HepG2 (cell line): ENCODE measurements around the gene QPCT. TPM values are rescaled to one million over a fixed set of nuclear protein-coding genes. Genes with fewer than 3 reads are reported as not detected.

ENCODE experiments used
- GFI1 ChIP-seq: sonication (generic); formaldehyde crosslinking; IDR thresholded peaks from 2 replicates; pipeline ENCODE4 v1.5.0; 2020; ENCODE audit warnings: missing genetic modification reagents, mild to moderate bottlenecking, borderline replicate concordance
- MIER2 ChIP-seq: IDR thresholded peaks from 2 replicates; pipeline ENCODE4 v1.6.1; 2016; ENCODE audit warnings: missing biosample characterization, missing genetic modification reagents
- NR2F6 ChIP-seq, 2 experiments: IDR thresholded peaks; 2 replicates each; pipeline ENCODE4 v1.6.1; 2016; ENCODE audit warnings: antibody characterized with exemption in 1 of 2, mild to moderate bottlenecking in 1 of 2
- SRSF9 ChIP-seq: fragments of 200-400 bp; formaldehyde crosslinking; IDR thresholded peaks from 2 replicates; pipeline ENCODE4 v1.6.1; 2018; ENCODE audit warnings: borderline replicate concordance, mild to moderate bottlenecking, low read depth, low read length; ENCODE audit not compliant: insufficient read depth, poor library complexity, severe bottlenecking
- ZNF136 ChIP-seq: sonication (generic); formaldehyde crosslinking; IDR thresholded peaks from 2 replicates; pipeline ENCODE4 v1.8.1; 2022; ENCODE audit warnings: low read depth, mild to moderate bottlenecking, moderate library complexity, missing genetic modification reagents
- ZNF230 ChIP-seq: sonication (generic); formaldehyde crosslinking; IDR thresholded peaks from 2 replicates; pipeline ENCODE4 v1.4.0; 2020; ENCODE audit warnings: mild to moderate bottlenecking, missing genetic modification reagents
- ZNF562 ChIP-seq: sonication (generic); formaldehyde crosslinking; IDR thresholded peaks from 2 replicates; pipeline ENCODE4 v1.8.0; 2022; ENCODE audit warnings: missing genetic modification reagents, borderline replicate concordance
- ZNF761 ChIP-seq: sonication (generic); formaldehyde crosslinking; conservative IDR thresholded peaks from 2 replicates; pipeline ENCODE4 v1.4.0; 2020; ENCODE audit warnings: mild to moderate bottlenecking, missing genetic modification reagents
- polyA plus RNA-seq, 8 experiments: library from polyadenylated mRNA; depleted of rRNA in 3 of 8; stranded (reverse) in 7 of 8; unstranded in 1 of 8; fragments of >200 nt; fragmentation: Illumina TruSeq in 4 of 8; extraction: Trizol in 4 of 8; gene quantifications; 2 replicates each; pipeline versions ENCODE4 v1.2.1 to v1.2.3, GENCODE V29; 2011 to 2016; ENCODE audit warnings: low read depth in 4 of 8, missing spikeins in 1 of 8, mixed read lengths in 1 of 8; ENCODE audit not compliant: insufficient read depth in 1 of 8
- total RNA-seq, 5 experiments: library from RNA; depleted of rRNA; stranded (reverse); fragments of >200 nt; fragmentation: Illumina TruSeq; extraction: Trizol; gene quantifications; 2 replicates each; pipeline ENCODE4 v1.2.3, GENCODE V29; 2016; ENCODE audit warnings: low read depth in 1 of 5
- TF ChIP-seq, protein P1 (sequence below): IDR thresholded peaks from 2 replicates; pipeline ENCODE4 v1.6.1; 2016
- TF ChIP-seq, protein P2 (sequence below): sonication (generic); formaldehyde crosslinking; IDR thresholded peaks from 2 replicates; pipeline ENCODE4 v1.8.1; 2023; ENCODE audit warnings: mild to moderate bottlenecking, missing genetic modification reagents
- TF ChIP-seq, protein P3 (sequence below): sonication (generic); formaldehyde crosslinking; IDR thresholded peaks from 2 replicates; pipeline ENCODE4 v1.5.1; 2020; ENCODE audit warnings: missing genetic modification reagents, mild to moderate bottlenecking, borderline replicate concordance
- TF ChIP-seq, protein P4 (sequence below): sonication (generic); formaldehyde crosslinking; IDR thresholded peaks from 2 replicates; pipeline ENCODE4 v1.9.0; 2021; ENCODE audit warnings: mild to moderate bottlenecking, missing genetic modification reagents
- TF ChIP-seq, protein P5 (sequence below): sonication (generic); formaldehyde crosslinking; IDR thresholded peaks from 2 replicates; pipeline ENCODE4; 2020; ENCODE audit warnings: missing genetic modification reagents, mild to moderate bottlenecking, borderline replicate concordance

The QPCT gene
- total and polyA plus RNA-seq, 2 of the 13 experiments (the other 11 are each of a cell fraction or from before 2014, with no cell fraction given) = 0.77 to 1.2 TPM

DNA sequence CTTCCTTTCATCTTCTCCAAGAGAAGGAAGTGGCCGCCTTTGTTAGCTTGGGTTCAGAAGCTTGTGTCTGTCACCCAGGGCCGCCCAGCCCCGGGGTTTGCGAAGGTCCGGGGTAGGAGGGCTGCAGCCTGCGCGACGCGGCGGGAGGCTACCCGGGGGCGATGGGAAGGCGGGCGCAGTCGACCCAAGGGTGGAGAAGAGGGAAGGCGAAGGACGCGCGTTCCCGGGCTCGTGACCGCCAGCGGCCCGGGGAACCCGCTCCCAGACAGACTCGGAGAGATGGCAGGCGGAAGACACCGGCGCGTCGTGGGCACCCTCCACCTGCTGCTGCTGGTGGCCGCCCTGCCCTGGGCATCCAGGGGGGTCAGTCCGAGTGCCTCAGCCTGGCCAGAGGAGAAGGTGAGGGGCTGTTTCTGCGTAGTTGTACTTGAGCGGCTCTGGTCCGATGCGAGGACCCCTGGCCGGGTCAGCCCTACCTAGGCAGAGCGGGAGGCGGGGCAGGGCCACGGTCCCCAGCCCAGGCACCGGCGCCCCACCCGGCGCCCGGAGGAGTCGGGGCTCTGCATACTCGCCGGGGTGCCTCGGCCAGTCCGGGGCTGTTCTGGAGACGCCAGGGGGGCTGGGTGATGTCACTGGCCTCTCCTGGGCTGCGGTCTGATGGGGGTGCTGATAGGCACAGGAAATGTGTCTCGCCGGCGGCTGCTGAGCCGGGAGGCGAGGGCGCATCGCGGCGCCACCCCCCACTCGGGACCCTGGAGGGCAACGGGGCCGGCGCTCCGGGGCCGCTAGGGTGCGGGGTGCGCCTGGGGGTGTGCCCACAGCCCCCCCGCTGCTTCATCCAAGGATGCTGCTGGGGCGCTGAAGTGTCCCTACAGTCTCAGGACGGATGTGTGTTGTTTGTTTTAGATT, at the start of gene QPCT (continued):
- TF ChIP-seq ZNF136 (0 out of 2 replicates have a peak, but pooled peaks have one; percentile 41), MIER2 (CRISPR knock-in tag) (no peak), ZNF562 (CRISPR knock-in tag) (no peak), SRSF9 (no peak), ZNF230 (no peak), ZNF761 (CRISPR knock-in tag) (no peak), NR2F6 (IDR thresholded peaks at IDR 0.05) (no peak), NR2F6 (CRISPR knock-in tag; IDR thresholded peaks at IDR 0.05) (no peak), GFI1 (CRISPR knock-in tag) (no peak)
- TF ChIP-seq, protein P1, sequence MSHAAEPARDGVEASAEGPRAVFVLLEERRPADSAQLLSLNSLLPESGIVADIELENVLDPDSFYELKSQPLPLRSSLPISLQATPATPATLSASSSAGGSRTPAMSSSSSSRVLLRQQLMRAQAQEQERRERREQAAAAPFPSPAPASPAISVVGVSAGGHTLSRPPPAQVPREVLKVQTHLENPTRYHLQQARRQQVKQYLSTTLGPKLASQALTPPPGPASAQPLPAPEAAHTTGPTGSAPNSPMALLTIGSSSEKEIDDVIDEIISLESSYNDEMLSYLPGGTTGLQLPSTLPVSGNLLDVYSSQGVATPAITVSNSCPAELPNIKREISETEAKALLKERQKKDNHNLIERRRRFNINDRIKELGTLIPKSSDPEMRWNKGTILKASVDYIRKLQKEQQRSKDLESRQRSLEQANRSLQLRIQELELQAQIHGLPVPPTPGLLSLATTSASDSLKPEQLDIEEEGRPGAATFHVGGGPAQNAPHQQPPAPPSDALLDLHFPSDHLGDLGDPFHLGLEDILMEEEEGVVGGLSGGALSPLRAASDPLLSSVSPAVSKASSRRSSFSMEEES = no peak
- TF ChIP-seq, protein P2, sequence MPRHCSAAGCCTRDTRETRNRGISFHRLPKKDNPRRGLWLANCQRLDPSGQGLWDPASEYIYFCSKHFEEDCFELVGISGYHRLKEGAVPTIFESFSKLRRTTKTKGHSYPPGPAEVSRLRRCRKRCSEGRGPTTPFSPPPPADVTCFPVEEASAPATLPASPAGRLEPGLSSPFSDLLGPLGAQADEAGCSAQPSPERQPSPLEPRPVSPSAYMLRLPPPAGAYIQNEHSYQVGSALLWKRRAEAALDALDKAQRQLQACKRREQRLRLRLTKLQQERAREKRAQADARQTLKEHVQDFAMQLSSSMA (CRISPR knock-in tag) = no peak
- TF ChIP-seq, protein P3, sequence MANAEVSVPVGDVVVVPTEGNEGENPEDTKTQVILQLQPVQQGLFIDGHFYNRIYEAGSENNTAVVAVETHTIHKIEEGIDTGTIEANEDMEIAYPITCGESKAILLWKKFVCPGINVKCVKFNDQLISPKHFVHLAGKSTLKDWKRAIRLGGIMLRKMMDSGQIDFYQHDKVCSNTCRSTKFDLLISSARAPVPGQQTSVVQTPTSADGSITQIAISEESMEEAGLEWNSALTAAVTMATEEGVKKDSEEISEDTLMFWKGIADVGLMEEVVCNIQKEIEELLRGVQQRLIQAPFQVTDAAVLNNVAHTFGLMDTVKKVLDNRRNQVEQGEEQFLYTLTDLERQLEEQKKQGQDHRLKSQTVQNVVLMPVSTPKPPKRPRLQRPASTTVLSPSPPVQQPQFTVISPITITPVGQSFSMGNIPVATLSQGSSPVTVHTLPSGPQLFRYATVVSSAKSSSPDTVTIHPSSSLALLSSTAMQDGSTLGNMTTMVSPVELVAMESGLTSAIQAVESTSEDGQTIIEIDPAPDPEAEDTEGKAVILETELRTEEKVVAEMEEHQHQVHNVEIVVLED (CRISPR knock-in tag) = no peak
- TF ChIP-seq, protein P4, sequence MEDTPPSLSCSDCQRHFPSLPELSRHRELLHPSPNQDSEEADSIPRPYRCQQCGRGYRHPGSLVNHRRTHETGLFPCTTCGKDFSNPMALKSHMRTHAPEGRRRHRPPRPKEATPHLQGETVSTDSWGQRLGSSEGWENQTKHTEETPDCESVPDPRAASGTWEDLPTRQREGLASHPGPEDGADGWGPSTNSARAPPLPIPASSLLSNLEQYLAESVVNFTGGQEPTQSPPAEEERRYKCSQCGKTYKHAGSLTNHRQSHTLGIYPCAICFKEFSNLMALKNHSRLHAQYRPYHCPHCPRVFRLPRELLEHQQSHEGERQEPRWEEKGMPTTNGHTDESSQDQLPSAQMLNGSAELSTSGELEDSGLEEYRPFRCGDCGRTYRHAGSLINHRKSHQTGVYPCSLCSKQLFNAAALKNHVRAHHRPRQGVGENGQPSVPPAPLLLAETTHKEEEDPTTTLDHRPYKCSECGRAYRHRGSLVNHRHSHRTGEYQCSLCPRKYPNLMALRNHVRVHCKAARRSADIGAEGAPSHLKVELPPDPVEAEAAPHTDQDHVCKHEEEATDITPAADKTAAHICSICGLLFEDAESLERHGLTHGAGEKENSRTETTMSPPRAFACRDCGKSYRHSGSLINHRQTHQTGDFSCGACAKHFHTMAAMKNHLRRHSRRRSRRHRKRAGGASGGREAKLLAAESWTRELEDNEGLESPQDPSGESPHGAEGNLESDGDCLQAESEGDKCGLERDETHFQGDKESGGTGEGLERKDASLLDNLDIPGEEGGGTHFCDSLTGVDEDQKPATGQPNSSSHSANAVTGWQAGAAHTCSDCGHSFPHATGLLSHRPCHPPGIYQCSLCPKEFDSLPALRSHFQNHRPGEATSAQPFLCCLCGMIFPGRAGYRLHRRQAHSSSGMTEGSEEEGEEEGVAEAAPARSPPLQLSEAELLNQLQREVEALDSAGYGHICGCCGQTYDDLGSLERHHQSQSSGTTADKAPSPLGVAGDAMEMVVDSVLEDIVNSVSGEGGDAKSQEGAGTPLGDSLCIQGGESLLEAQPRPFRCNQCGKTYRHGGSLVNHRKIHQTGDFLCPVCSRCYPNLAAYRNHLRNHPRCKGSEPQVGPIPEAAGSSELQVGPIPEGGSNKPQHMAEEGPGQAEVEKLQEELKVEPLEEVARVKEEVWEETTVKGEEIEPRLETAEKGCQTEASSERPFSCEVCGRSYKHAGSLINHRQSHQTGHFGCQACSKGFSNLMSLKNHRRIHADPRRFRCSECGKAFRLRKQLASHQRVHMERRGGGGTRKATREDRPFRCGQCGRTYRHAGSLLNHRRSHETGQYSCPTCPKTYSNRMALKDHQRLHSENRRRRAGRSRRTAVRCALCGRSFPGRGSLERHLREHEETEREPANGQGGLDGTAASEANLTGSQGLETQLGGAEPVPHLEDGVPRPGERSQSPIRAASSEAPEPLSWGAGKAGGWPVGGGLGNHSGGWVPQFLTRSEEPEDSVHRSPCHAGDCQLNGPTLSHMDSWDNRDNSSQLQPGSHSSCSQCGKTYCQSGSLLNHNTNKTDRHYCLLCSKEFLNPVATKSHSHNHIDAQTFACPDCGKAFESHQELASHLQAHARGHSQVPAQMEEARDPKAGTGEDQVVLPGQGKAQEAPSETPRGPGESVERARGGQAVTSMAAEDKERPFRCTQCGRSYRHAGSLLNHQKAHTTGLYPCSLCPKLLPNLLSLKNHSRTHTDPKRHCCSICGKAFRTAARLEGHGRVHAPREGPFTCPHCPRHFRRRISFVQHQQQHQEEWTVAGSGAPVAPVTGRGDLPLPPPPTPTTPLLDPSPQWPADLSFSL (CRISPR knock-in tag) = no peak
- TF ChIP-seq, protein P5, sequence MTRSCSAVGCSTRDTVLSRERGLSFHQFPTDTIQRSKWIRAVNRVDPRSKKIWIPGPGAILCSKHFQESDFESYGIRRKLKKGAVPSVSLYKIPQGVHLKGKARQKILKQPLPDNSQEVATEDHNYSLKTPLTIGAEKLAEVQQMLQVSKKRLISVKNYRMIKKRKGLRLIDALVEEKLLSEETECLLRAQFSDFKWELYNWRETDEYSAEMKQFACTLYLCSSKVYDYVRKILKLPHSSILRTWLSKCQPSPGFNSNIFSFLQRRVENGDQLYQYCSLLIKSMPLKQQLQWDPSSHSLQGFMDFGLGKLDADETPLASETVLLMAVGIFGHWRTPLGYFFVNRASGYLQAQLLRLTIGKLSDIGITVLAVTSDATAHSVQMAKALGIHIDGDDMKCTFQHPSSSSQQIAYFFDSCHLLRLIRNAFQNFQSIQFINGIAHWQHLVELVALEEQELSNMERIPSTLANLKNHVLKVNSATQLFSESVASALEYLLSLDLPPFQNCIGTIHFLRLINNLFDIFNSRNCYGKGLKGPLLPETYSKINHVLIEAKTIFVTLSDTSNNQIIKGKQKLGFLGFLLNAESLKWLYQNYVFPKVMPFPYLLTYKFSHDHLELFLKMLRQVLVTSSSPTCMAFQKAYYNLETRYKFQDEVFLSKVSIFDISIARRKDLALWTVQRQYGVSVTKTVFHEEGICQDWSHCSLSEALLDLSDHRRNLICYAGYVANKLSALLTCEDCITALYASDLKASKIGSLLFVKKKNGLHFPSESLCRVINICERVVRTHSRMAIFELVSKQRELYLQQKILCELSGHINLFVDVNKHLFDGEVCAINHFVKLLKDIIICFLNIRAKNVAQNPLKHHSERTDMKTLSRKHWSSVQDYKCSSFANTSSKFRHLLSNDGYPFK (CRISPR knock-in tag) = peak; percentile 49; the same call in 1 of the 2 replicates
